HG02798 (cell line): ENCODE results near the gene RAB11FIP3.

Experiments used
- ATAC-seq: cut with Tn5 transposase; IDR thresholded peaks from one replicate; pipeline ENCODE4 v1.9.1; 2021; ENCODE audit warnings: mild to moderate bottlenecking; ENCODE audit not compliant: unreplicated experiment, poor library complexity

Gene RAB11FIP3

DNA sequence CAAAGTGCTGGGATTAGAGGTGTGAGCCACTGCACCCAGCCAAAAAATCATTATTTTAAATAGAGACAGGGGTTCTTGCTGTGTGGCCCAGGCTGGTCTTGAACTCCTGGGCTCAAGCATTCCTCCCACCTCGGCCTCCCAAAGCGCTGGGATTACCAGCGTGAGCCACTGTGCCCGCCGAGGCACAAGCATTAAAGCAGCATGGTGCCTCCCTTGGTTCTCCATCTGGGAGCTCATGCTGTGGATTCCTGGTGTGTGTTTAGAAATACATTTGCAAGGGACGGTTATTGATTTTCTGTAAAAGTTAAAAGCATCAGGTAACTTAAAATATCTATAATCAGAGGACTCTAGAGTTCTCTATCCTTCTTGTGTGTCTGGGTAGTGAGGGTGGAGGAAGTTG is 87.4 kb downstream of the RAB11FIP3 start:
- ATAC-seq: no peak

GRCh38 chr16:513950-514349 is 88.5 kb downstream of the RAB11FIP3 start:
- ATAC-seq: no peak

GRCh38 chr16:515175-515938 is 89.9 kb downstream of the RAB11FIP3 start:
- no peak for ATAC-seq

DNA sequence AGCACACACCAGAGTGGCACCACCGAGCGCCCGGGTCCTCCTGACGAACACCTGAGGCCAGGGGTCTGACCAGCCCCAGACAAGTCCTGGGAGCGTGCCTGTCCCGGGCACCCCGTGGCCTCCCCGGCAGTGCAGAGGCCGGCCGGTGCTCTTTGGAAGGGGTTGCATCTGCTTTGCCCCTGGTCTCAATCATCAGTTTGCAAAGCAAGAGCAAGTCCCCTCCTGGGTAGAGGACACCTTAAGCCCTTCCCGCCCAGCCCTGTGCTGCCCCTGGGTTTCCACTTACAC is 90.4 kb downstream of the RAB11FIP3 start:
- ATAC-seq: no peak

DNA sequence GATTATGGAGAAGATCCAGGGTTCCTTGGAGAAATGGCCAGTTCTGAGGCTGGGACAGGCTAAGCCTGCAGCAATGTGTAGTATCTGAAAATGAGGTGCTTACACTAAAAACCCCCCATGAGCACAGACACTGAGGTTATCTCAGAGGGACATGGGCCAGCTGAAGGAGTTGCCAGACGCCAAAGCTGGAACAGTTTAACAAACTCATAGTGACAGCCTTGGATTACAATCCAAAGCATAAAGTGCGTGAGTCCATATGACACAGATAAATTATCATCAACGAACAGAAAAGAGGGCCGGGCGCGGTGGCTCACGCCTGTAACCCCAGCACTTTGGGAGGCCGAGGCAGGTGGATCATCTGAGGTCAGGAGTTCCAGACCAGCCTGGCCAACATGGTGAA is 90.9 kb downstream of the RAB11FIP3 start:
- ATAC-seq: no peak

DNA sequence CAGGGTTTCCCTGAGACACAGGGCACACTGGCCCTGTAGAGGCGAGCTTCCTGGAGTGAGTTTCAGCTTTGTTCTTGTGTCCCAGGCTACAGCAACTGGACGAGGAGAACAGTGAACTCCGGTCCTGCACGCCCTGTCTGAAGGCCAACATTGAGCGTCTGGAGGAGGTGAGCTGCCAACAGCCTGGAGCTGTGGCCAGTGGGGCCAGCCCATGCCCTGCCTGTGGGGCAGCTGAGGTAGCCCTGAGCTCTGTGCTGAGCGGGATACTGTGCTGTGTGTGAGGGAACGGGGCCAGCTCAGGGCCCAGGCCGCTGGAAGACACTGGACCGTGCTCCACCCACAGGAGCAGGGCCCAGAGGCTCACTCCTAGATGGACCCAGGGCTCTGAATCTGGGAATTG is 93.4 kb downstream of the RAB11FIP3 start:
- no peak for ATAC-seq

- ATAC-seq: no peak
Measured at GRCh38 chr16:519425-519824, 94.0 kb downstream of the RAB11FIP3 start.

DNA sequence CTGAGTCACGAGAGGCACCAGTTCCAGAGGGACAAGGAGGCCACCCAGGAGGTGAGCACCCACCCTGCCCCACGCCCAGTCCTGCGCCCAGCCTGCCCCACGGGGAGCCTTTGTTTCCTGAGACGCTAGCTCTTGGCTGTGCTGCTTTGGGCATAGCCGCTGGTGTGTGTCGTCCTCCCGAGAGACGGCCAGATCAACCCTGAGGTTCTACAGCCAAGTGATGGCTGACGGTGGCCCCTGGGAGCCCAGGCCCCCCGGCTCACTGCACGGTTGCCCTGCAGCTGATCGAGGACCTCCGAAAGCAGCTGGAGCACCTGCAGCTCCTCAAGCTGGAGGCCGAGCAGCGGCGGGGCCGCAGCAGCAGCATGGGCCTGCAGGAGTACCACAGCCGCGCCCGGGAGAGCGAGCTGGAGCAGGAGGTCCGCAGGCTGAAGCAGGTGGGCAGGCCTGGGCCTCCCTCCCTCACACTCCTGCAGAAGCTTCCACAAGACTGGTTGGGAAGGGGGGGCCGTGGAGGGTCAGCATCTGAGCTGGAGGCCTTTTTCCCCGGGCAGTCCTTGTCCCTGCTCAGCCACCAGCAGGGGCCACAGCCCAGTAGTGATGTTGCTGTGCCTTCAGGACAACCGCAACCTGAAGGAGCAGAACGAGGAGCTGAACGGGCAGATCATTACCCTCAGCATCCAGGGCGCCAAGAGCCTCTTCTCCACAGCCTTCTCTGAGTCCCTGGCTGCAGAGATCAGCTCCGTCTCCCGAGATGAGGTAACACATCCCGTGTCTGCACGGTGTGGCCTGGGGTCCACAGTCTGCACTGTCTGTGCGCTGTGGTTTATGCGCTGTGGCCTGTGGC is 94.6 kb downstream of the RAB11FIP3 start:
- no peak for ATAC-seq

GRCh38 chr16:520847-521246 is 95.4 kb downstream of the RAB11FIP3 start:
- no peak for ATAC-seq

GRCh38 chr16:521381-522210 is 96.1 kb downstream of the RAB11FIP3 start:
- ATAC-seq: no peak

DNA sequence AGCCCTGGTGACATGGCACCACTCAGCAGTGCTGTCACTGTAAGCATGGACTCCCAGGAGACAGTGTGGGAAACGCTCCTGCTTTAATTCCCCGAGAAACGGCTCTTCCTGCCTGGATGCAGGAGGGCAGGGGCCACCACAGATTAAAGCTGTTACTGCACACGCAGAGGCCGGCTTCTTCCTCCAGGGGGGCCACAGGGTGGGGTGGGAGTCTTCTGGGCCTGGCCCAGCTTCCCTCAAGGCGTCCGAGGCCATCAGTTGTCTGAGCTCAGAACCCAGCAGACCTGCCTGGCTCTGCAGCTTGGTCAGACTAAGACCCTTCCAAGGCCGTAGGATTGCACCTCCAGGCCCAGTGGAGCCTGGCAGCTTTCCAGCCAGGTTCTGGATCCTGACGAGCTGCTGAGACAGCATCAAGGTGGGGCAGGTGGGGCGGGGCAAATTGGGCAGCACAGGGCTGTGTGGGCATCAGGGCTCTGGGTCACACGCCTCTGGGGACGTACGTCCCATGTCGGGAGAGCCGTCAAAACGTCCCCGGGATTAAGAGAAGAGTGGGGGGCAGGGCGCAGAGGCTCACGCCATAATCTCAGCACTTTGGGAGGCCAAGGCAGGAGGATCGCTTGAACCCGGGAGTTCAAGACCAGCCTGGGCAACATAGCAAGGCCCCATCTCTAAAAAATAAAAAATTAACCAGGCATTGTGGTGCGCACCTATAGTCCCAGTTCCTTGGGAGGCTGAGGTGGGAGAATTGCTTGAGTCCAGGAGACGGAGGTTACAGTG is 97.1 kb downstream of the RAB11FIP3 start:
- ATAC-seq: no peak

- ATAC-seq: no peak
Measured at GRCh38 chr16:523097-523741, 97.8 kb downstream of the RAB11FIP3 start.

DNA sequence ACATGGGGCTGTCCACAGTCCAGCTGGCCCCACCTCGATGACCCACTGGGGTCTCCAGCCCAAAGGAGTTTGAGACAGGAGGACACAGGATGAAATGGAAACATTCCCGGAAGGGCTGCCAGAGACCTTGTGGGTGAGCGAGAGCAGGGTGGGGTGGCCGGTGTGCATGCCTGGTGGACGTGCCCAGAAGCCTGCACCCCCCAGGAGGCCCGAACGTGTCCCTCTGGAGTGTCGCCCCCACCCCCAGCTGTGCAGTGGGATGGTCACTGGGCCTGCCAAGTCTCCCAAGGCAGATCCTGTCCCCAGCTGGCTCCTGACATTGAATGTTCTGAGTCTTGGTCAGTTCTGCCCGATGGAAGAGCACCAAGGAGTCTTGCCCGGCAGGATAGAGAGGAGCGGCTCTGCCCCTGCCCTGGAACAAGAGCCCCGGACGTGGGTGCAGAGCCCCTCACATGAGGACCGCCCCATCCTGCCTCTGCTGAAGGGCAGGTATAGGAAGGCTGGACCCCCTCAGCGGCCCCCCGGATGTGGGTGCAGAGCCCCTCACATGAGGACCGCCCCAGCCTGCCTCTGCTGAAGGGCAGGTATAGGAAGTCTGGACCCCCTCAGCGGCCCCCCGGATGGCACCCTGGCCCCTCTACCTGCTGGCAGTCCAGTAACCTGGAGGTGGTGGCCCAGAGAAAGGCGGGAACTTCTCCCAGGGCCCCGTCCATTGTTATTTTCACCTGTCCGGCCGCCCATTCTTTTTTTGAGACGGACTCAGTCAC is 99.0 kb downstream of the RAB11FIP3 start:
- ATAC-seq: no peak

DNA sequence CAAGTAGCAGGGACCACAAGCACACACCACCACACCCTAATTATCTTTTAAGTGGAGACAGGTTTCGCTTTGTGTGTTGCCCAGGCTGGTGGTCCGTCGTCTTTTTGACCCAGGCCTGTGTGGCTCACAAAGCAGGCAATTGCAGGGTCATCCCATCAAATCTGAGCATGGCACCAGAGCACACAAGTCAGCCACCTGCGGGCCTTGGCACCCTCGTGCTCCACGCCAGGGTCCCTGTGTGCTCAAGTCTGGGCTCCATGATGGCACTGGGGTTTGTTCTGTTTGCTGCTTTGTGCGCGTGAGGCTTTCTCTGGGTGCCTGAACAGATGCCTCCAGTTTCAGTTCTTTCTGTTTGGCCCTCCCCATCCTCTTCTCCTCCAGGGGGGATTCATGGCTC is 99.7 kb downstream of the RAB11FIP3 start:
- ATAC-seq: no peak

- ATAC-seq: no peak
Measured at GRCh38 chr16:525520-526180, 100.2 kb downstream of the RAB11FIP3 start.

DNA sequence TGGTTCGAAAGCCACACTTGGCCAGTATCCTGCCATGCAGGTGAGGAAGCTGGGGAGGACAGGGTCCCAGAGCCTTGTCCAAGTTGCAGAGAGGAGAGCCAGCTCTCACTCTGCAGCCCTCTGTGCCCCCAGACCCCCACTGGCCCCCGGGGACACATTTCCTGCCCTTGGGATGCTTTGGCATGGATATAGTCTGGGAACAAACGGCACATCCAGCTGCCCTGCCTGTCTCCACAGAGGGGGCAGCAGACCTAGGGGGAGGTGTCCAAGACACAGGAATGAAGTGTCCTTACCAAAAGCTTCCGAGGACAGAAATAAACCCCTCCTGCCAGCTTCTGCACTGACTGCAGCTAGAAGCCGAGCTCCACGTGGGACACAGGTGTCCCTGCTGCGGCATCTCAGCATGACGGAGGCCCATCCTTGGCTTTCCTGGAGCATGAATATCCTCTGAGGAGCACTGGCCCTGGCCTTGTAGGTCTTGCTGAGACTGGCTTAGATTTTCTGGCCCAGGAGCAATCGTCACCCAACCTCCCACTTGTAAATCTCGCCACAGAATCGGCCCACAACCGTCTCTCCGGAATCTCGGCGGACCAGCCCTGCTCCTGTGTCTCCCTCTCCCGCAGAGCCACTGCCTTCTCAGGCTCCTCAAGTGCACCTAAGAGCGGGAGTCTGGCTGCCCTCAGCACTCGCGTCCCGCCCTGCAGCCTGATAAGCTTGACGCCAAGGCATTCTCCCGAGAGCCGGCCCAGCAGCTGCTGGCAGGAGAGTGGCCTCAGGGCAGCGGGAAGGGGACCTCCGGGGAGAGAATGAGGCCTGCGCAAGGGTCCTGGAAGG is 100.9 kb downstream of the RAB11FIP3 start:
- ATAC-seq: no peak

DNA sequence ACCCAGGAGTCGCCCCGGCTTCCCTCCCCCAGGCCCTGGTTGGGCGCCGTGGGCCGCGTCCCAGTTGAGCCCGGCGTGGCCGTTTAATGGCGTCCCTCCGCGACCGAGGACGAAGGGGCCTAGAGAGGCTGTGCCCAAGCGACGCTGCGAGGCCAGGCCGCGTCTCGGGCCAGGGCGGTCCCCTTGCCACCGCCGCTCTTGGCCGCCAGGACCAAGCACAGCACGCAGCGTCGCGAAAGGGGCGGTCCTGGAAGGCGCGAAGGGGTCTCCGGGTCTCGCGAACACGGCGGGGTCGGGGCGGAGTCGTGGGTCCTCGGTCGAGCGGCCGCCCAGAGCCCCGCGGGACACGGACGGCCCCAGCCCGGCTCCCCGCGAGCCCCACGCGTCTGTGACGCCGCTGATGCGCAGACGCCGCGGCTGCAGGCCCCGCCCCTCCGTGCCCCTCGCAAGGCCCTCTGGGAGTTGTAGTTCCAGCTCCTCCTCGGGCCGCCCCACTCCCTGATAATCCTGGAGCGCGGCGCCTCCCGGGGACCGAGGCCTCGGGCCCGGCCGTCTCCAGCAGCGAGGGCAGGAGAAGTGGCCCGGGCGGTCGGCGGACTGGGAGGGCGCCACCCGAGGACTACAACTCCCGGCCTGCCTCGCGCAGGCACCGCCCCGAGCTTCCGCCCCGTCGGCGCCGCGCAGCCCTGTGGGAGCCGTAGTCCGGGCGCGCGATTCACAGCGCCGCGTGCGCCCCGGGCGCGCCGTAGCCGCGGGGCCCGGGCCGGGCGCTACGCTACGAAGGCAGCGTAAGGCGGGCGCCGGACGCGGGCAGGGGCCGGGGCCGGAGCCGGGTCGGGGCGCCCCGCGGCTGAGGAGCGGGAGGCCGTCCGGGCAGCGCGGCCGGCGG is 101.8 kb downstream of the RAB11FIP3 start, which contains the start of gene CAPN15:
TSS of gene CAPN15 (plus strand) at position 698 of the 889 bp plus-strand sequence. CDS start 19,127 bp downstream, outside the sequence.
- peak; percentile 76 for ATAC-seq
